ENCODE measurements around the gene SOX1.

GRCh38 chr13:112120031-112120373 is 53.1 kb downstream of the SOX1 start:
- no peak for TF ChIP-seq CTCF (IDR thresholded peaks at IDR 0.05)
- no peak for TF ChIP-seq EZH2phosphoT487 (IDR thresholded peaks at IDR 0.05)
